Stimulated activated CD8-positive, alpha-beta memory T cell treated with anti-CD3 and anti-CD28 coated beads, Interleukin-12 subunit alpha, Interleukin-12 subunit beta, amount 100 ng/mL, for 4 hours (primary cell): Measurements from ENCODE around the gene ANKRD13A.
"Not testable (repeated sequence)": the region's sequence is repeated elsewhere in the genome, so short reads cannot be mapped to it uniquely, and the experiment has no call there.

Source experiments
- DNase-seq: peaks from one replicate; pipeline ENCODE4 v3.0.0-alpha.2; 2020; ENCODE audit warnings: low read depth

ANKRD13A gene

DNA sequence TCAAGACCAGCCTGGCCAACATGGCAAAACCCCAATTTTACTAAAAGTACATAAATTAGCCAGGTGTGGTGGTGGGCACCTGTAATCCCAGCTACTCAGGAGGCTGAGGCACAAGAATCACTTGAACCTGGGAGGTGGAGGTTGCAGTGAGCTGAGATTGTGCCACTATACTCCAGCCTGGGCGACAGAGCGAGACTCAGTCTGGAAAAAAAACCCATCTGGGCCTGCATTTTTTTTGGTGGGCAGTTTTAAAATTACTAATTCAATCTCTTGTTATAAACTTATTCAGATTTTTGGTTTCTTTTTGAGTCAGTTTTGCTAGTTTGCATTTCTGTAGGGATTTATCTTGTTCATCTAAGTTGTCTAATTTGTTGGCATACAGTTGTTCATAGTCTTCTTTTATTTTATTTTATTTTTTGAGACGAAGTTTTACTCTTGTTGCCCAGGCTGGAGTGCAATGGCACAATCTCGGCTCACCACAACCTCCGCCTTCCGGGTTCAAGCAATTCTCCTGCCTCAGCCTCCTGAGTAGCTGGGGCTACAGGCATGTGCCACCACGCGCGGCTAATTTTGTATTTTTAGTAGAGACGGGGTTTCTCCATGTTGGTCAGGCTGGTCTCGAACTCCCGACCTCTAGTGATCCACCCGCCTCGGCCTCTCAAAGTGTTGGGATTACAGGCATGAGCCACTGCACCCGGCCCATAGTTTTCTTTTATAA, 9.6 kb downstream of the ANKRD13A start:
- DNase-seq = not testable (repeated sequence)

DNA sequence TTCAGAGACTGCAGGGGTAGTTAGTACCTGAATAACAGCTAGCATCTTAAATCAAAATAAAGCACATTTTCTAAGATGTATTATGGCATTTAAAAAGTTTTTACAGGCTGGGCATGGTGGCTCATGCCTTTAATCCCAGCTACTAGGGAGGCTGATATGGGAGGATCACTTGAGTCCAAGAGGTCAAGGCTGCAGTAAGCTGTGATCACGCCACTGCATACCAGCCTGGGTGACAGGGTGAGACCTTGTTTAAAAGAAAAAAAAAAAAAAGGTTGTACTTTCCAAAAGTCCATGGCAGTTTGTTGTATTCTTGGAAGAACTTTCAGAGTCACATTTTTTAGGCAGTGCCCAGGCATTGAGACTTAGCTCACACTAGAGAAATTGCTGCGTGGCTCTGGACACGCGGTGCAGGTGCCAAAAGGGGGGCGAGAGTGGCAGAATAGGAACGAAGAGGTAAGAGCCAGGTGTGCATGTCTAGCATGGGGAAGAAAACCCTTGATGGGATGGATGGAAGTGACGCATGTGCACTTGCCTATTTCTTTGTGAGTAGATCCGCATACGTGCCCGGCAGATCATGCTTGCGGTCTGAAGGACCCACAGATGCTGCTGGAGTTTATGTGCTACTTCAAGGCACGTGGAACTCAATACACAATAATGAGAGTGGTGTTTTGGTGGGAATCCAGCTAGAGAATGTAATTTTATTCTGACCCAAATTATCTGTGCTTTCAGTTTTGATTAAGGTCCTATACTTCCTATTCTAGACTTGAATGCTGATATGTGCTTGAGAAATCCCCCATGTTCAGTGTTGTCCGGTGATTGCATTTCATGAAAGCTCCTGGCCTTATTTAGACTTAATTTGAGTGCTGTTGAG, 11.9 kb downstream of the ANKRD13A start:
- no peak for DNase-seq

DNA sequence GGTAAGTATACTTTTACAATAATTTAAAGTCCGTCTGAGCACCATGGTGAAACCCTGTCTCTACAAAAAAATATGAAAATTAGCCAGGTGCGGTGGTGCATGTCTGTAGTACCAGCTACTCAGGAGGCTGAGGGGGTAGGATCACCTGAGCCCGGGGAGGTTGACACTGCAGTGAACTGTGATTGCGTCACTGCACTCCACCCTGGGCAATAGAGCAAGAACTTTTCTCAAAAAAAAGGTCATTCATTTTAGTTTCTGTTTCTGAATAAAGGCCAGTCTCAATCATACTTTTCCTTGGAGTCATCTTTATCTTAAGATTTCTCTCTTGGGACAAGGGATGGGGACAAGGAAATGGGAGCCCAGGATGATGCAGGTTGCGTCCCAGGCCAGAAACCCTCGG, 12.9 kb downstream of the ANKRD13A start:
- DNase-seq = no peak

DNA sequence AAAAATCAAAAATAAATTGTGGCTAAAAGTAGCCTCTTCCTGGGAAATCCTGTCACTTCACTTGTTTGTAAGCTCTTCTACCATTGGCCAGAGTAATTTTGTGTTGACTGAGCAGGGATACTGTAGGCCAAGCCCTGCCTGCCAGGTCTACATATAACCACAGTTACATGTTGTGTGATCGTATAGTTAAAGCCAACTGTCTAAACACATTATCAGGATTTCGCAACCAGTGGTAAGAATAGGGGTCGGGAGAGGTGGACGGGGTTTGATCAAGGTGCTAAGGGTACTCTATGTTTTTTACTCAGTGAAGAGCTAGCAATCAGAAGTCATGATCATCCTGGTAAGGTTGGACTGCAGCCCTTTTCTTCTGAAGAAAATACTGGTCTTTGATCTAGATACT, 13.4 kb downstream of the ANKRD13A start:
- DNase-seq = no peak

DNA sequence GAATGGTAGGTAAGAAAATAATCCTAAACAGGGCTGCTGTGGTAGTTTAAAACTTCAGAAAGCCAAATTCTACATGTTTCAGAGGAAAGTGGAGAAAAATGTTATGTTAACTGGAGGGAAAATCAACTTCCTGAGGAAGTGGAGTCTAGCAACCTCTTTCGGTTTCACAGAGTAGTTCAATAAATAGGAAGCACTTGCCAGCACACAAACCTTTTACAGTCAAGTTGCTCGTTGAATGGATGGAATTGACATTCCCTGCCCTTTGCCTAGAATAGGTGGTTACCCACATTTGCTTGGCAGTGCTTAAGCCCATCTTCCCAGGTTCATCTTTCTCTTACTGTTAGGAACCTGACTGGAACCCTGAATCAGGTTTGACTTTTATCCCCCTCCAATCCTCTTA, 15.9 kb downstream of the ANKRD13A start:
- DNase-seq = no peak

DNA sequence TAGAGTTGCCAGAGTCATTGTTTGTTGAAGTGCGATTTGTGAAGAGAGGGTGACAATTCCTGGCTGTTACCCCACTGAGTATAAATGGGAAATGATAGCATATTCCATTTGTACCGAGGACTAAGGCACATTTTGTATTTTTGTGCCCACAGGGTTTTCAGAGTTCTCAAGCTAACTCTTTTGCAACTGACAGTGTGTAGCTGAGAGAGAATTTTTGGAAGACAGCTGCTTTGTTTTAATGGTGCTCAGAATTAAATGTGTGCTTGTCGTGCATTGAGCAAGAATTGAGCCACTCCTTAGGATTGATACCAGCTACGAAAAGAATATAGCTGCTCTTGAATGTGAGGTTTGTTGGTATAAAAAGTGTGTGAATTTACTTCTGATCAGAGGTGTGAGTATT, 21.7 kb downstream of the ANKRD13A start:
- DNase-seq = no peak

DNA sequence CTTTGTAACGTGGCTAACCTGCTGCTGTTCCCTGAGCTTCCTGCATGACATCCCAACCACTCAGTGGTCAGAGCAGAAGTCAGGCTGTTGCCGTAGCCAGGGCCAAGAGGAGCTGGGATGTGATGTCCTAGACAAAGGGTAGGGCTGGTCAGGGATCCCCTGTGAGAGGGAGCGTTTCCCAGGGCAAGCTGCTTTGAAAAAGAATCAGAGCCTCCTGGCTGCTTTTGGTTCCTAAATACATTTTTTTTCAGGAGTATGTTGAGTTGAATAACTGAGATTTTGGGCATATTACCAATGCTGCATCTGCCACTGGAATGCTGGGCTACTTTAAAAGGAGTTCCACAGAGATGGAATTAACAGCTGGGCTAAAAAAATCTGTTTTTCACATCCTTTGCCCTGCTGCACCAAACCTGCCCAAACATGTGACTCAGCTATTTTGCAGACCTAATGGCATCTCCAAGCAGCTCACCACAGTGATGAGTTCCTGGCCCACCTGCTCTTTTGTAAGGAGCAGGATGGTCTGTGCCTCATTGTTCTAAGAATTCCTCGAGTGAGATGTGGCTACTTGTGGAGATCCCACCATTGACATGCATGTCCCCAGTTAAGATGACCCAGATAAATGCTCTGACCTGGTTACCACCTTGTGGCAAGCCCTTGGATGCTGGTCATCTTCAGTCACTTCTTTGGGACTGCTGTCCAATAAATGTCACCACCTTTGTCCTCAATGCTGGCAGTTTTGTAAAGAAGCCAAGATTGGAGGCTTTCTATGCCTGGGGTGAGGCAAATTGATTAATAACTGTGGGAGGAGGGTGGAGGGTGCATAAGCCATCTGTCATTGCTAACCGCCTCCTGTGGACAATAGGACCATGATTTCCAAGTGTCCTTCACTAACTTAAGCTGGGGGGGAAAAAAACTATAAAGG, 24.1 kb downstream of the ANKRD13A start:
- no peak for DNase-seq

DNA sequence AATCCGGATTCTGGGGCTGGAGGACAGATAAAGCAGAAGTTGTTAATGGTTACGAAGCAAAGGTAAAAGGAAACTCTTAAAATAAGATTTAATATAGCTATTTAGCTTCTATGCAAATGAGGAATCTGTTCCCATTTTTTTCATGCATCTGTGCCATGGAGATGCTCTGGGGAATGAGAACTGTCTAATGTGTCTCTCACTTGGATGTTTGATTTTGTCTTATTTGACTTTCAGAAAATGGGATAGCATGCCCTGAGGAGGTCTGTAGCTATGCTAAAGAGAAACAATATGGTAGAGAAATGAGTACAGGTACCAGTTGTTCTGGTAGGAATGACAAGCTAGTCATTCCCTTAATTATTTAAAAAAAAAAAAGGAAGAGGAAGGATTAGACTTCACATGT, 24.8 kb downstream of the ANKRD13A start:
- DNase-seq = no peak

DNA sequence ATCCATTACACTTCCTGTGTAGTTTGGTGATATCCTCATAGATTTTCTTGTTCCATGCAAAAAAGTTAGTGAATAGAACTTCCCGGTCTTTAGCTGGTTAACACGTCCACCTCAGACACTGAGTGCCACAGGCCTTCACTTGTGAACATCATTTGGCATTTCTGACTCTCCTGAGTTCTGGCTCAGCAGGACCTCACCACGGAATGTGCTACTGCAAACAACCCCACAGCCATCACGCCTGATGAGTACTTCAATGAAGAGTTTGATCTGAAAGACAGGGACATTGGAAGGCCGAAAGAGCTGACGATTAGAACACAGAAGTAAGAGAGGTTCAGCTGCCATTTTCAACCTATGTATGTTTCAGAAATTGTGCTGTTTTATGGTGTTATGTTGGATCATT, 29.1 kb downstream of the ANKRD13A start:
- no peak for DNase-seq

DNA sequence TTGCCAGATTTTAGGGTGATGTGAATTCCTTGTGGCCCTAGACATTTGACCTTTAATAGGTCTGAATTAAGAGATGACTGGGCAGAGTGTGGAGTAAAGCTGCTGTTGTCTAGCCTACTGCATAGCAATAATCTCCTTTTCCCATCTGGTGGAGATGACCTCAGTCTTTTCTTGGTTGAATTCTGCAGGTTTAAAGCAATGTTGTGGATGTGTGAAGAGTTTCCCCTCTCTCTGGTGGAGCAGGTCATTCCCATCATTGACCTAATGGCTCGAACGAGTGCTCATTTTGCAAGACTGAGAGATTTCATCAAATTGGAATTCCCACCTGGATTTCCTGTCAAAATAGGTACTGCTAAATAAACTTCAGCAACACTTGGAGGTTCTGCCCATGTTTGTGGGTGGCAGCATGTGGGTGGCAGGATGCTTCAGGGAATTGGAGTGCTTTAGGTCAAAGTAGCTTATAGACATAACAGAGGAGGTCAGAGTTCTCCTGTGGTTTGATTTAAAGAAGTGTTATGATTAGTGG, 30.1 kb downstream of the ANKRD13A start:
- no peak for DNase-seq

DNA sequence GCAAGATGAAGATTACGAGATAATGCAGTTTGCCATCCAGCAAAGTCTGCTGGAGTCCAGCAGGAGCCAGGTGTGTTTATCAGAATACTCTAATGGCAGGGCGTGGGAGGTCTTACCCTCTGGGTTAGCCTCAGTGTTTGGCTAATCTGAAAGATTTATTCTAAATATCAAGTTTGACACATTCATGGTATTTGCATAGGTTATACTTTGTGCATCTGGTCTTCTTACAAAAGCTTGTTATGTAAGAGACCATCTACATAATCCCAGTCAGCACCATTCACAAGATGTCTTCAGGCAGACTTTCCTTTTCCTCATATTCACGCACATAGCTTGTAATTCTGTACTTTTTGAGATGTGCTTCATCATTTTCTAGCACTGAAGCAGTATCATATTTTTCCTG, 34.7 kb downstream of the ANKRD13A start:
- no peak for DNase-seq

DNA sequence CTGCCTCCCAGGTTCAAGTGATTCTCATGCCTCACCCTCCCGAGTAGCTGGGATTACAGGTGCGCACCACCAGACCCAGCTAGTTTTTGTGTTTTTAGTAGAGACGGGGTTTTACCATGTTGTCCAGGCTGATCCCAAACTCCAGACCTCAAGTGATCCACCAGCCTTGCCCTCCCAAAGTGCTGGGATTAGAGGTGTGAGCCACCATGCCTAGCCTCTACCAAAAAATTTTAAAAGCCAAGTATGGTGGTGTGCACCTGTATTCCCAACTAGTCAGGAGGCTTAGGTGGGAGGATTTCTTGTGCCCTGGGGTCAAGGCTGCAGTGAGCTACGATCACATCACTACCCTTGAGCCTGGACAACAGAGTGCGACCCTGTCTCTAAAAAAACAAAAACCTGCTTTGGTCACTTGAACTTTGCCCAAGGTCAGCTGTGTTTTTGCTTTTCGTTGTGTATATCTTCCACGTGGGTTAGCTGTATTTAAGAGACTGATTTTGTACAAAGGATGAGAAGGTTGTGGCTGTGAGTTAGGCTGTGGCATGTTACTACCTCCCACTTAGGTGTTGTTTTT, 36.4 kb downstream of the ANKRD13A start:
- no peak for DNase-seq

DNA sequence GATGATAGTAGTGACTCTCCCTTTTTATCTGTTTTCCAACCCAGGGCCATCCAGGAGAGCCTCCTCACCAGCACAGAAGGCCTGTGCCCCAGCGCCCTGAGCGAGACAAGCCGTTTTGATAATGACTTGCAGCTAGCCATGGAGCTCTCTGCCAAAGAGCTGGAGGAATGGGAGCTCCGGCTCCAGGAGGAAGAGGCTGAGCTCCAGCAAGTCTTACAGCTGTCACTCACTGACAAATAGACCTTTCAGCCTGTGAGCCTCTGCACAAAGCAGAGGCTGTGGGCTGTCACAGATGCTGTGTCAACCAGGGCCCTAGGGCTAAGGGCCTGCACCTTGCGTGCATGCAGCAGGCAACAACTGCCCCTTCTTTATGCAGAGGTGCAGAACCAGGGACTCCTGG, 38.1 kb downstream of the ANKRD13A start:
- no peak for DNase-seq

DNA sequence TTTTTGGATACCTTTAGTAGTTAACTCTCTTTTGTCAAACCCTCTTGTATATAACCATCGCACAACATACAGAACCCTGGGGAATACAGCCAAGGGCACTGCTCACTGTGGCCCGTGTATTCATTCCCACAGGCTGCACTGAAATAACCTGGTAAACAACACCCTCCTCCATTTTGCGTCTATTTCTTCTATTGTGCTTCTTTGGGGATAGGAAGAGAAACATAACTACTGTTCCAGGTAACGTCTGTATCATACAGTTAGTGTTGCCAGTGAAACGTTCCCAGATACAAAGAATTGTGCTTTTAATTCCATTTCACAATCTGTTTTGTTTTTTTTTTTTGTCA, 39.5 kb downstream of the ANKRD13A start:
- DNase-seq = no peak

DNA sequence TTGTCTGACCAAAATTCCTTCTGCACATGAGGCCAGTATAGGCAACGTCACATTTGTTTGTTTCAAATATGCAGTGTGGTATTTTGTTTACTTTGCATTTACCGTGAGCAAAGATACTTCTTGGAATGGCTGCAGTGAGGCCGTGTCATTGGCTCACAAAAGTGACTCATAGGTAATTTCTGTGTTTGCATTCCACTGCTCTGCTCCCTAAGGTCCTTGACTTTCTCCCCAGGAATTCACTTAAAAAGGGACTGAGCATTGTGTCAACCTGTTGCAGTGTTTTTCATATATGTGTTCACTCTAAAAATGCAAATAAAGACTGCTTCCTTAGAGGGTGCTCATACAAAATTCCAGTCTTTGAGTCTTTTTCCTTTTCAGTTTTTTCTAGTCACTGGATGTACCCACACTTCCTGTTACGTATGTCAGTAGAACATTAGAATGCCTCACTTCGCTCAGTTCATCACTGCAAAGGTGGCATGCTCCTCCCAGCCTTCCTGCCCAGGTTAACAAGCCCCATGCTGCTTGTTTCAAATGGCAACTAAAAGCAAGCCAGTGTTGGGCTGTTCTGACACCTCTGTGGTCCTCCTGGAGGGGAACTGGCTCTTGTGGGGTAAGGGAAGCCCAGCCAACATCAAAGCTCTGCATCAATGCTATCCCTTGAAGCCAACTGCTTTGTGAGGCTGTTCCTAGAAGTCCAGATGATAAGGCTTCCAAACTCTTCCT, 40.0 kb downstream of the ANKRD13A start:
- no peak for DNase-seq

DNA sequence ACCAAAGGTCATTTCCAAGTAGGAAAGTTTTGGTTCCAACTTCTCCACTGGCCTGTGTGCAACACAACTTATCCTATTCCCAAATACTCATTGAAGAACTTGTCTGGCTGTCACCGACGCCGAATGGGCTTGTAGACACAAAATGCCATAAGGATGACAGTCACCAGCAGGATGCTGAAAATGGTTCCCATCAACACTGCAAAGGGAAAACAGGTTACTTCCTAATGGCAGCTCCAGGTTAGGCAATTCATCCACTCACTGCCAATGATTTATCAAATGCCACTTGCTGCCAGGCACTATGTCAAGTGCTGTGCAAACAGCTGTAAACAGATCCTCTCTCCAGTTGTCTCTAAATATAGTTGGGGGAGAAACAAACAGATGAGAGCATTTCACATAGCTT, 43.0 kb downstream of the ANKRD13A start:
- no peak for DNase-seq

DNA sequence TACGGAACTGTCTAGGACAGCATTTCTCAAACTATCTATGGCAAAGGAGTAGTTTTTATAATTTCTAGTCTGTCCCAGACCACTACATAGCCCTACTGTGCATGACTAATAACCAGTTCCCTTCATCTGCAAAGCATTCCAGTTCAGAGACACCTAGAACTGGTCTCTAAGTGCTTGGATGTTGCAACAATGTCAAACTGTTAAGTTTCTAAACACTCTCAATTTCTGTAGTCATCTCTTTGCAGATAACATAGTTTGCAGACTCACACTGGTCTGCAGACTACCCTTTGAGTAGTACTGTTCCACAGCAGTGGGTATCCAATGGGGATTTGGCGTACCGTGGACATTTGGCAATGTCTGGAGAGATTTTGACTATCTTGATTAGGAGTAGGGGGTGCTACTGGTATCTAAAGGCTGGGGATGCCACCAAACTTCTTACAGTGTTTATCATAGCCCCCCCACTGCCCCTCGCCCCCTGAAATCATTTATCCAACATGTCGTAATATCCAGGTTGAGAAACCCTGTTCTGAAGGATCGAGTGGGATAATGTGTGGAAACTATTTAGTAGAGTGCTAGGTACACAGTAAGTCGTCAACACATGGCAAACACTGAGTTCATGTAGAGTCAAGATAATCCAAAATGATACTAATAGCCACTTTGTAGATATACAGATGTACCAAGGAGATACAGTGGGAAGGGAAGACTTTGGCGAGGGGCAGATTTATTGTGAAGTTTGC, 47.4 kb downstream of the ANKRD13A start:
- DNase-seq = no peak

DNA sequence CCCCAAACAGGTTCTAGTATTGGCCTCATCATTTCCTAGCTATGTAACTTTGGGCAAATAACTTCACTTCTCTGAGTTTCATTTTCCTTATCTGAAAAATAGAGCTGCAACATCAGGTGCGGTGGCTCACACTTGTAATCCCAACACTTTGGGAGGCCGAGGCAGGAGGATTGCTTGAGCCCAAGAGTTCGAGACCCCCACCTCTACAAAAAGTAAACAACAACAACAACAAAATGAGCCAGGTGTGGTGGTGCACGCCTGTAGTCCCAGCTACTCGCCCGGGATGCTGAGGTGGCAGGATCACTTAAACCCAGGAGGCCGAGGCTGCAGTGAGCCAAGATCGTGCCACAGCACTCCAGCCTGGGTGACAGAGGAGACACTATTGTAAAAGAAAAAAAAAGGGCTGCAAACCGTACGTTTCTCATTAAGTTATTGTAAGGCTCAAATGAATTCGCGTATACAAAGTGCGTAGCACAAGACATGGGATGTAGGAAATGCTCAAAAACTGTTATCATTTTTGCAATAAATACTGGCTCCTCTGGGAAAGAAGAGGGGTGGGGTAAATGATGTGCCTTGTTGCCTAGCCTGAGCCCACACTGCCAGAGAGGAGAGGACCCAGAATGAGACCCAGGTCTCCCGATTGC, 48.2 kb downstream of the ANKRD13A start:
- no peak for DNase-seq

DNA sequence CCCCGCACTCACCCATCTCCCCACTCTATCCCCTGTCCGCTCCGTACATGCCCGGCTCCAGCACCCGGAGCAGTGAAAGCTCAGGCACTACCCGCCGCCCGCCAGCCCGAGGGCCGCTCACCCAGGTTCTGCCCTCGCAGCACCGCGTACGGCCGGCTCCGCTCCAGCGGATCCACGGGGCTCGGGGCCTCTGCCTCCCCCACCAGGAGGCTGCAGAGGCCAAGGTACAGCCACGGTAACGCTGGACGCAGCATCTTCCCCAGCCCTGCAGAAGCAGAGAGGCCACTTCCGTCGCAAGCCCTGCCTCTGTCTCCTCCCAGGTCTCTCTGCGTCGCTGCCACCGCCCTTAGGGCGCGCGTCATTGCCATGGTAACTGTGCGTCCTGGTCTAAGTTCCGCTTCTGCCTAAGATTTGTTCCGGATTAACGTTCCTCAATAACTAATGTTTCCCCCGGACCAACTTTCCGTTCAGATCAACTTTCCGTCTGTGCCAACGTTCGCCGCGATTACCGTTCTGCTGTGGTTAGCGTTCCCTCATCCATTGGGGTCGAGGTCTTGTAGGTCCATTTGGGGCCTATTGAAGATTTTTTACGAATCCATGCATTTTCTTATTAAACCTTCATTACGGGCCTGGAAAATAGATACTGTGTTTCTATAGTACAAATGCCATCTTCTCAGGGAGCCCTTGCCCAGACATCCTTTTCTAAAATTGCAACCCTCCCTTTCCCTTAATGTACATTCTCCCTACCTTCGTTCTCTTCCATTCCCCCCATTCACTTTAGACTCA, 49.2 kb downstream of the ANKRD13A start, which contains the start of gene C12orf76:
C12orf76 (minus strand) TSS at position 281 of the 786 bp plus-strand sequence; CDS start at position 254, 27 bp downstream.
- peak; percentile 79 for DNase-seq
